SKM-1 treated with dmso at 0.1 percent for 144 hours (cell line): ENCODE data around the gene ORM1.

Source experiments
- DNase-seq: peaks from one replicate; lab custom pipeline; 2025; ENCODE audit not compliant: unreplicated experiment; lab: John Stamatoyannopoulos, UW

ORM1 gene

GRCh38 chr9:114341152-114341830 is 18.4 kb downstream of the ORM1 start:
- no peak for DNase-seq

DNA sequence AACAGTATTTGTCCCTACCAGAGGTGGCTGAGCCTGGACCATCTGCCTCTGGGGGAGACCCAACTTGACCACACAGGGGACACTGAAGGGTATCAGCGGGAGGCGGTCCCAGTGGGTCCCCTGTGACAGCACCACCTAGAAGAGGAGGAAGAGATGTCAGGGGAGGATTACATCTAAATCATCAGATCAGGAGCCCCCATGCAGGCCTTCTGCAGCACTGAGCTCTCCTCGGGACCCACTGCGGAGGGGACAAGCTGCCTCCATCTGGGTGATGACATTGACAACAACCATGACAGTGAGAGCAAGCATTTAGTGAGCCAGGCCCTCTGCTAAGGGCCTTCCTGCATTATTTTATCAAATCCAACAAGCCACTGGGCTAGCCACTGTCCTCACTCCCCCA is 19.1 kb downstream of the ORM1 start:
- no peak for DNase-seq

DNA sequence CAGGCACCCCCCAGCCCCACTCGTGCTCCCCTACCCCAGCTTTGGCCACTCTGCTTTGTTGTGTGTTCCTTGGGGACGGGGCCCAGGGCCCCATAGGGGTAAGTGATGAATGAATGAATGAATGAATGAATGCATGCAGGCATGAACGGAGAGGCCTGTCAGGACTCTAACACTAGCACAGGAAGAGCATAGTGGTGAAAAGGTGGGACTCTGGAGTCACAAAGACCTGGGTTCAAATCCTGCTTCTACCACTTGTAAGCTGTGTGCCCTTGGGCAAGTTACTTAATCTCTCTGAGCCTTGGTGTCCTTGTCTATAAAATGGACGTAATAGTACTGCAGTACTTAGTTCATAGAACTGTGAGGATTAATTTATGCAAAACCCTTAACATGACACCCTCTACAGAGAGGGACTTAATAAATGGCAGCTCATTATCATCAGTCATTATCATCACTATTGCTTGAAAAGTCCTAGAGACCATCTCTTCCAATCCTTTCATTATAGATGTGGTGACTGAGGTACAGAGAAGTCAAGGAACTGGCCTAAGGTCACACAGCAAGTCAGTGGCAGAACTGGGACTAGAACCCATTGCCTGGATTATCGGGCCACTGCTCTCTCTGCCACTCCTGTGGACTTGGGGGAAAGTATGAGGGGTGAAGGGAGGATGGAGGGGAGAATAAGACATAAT is 20.0 kb downstream of the ORM1 start:
- no peak for DNase-seq

DNA sequence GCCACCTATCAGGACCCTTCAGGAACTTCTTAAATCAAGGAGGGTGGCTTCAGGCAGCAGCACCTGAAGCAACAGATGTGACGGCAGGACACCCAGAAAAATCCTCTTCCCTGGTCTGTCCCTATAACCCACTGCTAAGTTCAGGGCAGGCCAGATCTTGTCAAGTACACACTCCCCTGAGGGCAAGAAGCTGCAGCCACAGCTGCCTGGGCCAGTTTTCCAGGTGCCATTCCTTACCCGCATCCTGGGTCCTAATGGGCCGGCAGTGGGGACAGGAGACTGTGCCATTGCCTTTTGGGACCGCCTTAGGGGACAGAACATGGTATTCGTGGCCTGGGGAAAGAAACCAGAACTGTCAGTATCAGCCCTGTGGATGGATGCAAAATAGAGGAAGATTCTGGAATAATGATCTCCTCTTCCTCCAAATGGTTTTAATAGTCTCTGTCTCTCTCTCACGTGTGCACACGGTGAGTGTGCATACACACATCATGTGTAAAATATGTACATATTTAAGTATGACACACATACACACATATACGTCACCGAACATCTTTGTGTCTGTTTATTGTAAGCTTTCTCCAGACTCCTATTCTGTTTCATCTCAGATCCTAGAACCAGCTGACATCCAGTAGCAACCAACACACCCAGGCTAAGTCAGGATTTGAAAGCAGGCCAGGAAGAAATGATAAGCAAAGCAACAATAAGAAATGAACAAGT is 20.7 kb downstream of the ORM1 start:
- no peak for DNase-seq

- no peak for DNase-seq
Measured at GRCh38 chr9:114344188-114344566, 21.3 kb downstream of the ORM1 start.

- DNase-seq = no peak
Measured at GRCh38 chr9:114344692-114345091, 21.8 kb downstream of the ORM1 start.

DNA sequence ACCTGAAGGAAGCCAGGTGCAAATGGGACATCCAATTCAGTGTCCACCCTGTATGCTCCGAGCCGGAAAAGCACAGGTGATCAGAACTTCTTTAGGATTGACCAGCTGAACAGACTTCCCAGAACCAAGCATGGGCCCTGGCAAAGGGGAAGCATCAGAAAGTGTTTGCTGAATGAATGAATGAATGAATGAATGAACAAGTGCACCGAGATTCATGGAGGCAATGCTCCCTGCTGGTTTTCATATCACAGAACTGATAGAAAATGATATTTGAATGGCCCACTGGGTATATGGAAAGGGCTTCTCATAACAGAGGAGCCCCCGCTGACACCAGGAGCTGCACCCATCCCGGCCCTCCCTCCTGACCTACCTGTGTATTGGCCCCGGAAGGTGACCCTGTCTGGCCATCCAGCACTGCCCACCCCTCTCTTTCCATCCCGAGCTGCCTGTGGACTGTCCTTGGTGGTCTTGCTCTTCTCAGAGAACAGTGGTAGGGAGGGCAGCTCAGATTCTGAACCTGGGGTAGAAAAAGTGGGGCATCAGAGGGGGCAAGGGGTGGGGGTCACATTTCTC is 22.7 kb downstream of the ORM1 start:
- DNase-seq = no peak

DNA sequence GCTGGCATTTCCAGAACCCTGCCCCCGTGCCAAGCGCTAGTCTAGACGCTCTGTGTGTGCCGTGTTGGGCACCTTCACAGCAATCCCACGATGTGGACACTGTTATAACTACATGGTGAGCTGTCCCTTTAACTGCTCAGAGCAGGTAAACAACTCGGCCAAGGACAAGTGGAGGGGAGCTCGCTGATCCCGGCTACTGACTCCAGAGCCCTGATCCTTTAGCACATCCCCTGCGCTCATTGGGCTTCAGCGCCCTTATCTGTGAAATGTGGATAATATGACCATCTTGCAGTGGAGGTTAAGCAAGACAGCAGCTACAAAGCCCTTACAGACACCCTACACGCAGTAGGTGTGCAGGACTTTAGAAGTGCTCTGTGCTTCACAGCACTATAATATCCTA is 23.2 kb downstream of the ORM1 start:
- DNase-seq = no peak

DNA sequence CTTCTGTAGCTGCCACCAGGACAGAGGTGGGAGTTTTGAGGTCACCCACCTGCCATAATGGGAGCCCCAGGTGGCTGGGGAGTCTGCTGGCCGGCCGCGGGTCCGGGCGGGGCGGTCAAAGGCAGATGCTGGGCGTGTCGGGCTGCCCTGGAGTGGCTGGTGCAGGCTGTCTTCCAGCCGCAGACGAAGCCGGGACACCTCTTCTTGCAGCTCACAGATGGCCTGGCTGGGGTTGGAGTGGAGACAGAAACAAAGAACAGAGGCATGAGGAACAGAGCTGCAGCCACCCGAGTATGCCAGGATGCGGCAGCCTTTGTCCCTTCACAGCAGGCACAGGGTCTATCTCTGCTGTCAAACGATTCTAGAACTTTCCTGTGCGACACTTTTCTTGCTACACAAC is 24.8 kb downstream of the ORM1 start:
- no peak for DNase-seq

GRCh38 chr9:114348261-114348905 is 25.5 kb downstream of the ORM1 start:
- no peak for DNase-seq

- DNase-seq = peak; percentile 69
Measured at GRCh38 chr9:114348906-114349482, 26.1 kb downstream of the ORM1 start.

- no peak for DNase-seq
Measured at GRCh38 chr9:114349713-114350480, 27.0 kb downstream of the ORM1 start.

DNA sequence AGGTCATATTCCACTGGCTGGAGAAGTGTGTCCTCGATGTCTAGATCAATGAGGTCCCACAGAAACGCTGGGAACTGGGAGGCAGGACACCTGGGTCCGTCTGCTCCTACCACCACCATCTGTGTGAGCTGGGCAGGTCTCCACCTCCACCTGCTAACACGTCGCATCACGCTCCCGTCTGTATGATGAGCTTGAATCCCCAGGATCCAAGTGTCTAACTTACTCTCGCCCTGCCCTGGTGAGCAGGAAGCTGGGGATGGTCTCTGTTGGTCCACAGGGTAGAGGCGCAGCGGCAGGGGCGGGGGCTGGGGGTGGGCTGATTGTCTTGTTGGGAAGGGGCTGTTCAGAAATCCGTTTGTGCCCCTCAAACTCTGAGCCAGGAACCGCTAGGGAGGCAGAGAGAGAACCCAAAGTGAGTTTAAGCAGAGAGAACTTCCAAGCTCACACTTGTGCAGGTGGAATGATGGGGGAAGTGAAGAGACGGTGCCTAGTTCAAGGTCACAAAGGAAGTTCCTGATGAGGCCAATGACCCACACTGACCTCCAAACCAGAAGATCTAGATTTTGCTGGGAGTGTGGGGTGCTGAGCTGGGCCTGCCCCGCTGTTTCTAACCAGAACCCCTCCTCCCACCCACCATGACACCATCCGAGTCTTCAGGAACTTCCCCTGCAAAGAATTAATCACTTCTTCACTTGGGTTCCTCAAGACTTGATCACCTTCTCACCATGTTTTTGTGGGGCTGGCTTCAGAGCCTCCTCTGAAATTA is 27.9 kb downstream of the ORM1 start:
- no peak for DNase-seq

GRCh38 chr9:114351932-114352331 is 29.0 kb downstream of the ORM1 start:
- DNase-seq = no peak

- no peak for DNase-seq
Measured at GRCh38 chr9:114355821-114356220, 32.9 kb downstream of the ORM1 start.

- no peak for DNase-seq
Measured at GRCh38 chr9:114356792-114357191, 33.9 kb downstream of the ORM1 start.

GRCh38 chr9:114357360-114357759 is 34.5 kb downstream of the ORM1 start:
- no peak for DNase-seq

GRCh38 chr9:114357911-114358328 is 35.0 kb downstream of the ORM1 start:
- DNase-seq = no peak

DNA sequence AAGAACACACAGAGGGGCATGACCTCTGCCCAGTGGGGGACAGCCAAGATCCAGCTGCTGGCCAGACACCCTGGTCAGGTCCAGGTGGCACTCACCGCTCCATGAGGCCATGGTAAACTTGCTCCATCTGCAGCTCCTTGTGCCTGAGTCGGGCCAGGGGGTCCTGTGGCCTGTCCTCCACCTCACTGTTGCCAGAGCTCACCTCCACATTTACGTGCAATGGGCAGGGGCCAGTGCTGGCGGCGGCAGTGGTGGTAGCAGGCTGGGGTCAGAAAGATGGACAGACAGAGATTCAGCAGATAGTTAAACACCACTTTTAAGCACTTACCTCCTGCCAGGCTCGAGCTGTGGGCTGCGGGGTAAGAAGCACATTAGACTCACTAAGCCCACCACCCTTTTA is 36.9 kb downstream of the ORM1 start:
- no peak for DNase-seq

GRCh38 chr9:114361542-114361941 is 38.6 kb downstream of the ORM1 start:
- DNase-seq = no peak
